NB4 (cell line): Measurements from ENCODE around the gene ABCC11.
"Not testable (repeated sequence)": the region's sequence is repeated elsewhere in the genome, so short reads cannot be mapped to it uniquely, and the experiment has no call there.

ENCODE experiments used
- DNase-seq: peaks from one replicate; pipeline ENCODE4 v3.0.0; 2010; ENCODE audit warnings: low read depth
- H3K4me3 ChIP-seq: one replicate; pipeline ENCODE4 v1.5.1; 2011; ENCODE audit warnings: mild to moderate bottlenecking, low read depth, low read length, moderate library complexity
- CTCF ChIP-seq: IDR thresholded peaks from one replicate; pipeline ENCODE4 v1.5.1; 2012; ENCODE audit warnings: low read depth, low read length
- MAX ChIP-seq: IDR thresholded peaks from 2 replicates; pipeline ENCODE4 v1.6.1; 2011; ENCODE audit warnings: low read depth, low read length
- MYC ChIP-seq: IDR thresholded peaks from 2 replicates; pipeline ENCODE4 v1.6.1; 2011; ENCODE audit warnings: low read depth, low read length
- POLR2A ChIP-seq: IDR thresholded peaks from 2 replicates; pipeline ENCODE4 v1.6.1; 2011; ENCODE audit warnings: mild to moderate bottlenecking; ENCODE audit not compliant: insufficient read length; ENCODE audit errors: extremely low read depth

The ABCC11 gene

GRCh38 chr16:48181746-48182520, 65.4 kb downstream of the ABCC11 start:
- DNase-seq, H3K4me3 ChIP-seq: not testable (repeated sequence)
- TF ChIP-seq MAX = 0 out of 2 replicates have a peak, but pooled peaks have one; percentile 16

DNA sequence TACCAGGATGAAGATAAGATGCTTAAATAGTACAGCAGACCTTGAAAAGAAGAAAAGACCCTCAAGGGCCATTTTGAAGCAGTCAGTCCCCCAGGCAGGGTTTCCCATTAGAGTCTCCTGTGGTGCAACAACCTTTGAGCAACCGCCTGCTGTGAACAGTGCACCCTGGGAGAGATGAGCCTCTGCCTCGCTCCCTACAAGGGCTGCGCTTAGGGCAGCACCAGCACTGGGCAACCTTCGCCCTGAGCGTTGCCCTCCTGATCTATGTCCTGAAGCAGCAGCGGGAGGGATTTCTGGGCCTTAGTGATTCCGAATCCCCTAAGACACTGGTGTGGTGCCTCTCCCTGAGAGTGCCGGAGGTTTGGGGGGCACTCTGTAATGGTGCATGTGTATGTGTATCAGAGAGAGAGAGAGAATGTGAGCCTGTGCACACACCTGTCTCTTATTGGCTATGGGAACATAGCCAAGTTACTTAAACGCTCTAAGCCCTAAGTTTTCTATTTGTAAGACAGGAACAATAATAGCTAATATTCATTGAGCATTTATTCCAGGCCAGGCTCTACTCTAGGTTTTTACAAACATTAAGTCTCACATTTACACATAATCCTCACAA, 66.4 kb downstream of the ABCC11 start:
- no peak for DNase-seq
- no peak overlapping the region for H3K4me3 ChIP-seq
- no peak for TF ChIP-seq CTCF
- no peak for TF ChIP-seq MYC
- TF ChIP-seq MAX = no peak
- no peak for TF ChIP-seq POLR2A

DNA sequence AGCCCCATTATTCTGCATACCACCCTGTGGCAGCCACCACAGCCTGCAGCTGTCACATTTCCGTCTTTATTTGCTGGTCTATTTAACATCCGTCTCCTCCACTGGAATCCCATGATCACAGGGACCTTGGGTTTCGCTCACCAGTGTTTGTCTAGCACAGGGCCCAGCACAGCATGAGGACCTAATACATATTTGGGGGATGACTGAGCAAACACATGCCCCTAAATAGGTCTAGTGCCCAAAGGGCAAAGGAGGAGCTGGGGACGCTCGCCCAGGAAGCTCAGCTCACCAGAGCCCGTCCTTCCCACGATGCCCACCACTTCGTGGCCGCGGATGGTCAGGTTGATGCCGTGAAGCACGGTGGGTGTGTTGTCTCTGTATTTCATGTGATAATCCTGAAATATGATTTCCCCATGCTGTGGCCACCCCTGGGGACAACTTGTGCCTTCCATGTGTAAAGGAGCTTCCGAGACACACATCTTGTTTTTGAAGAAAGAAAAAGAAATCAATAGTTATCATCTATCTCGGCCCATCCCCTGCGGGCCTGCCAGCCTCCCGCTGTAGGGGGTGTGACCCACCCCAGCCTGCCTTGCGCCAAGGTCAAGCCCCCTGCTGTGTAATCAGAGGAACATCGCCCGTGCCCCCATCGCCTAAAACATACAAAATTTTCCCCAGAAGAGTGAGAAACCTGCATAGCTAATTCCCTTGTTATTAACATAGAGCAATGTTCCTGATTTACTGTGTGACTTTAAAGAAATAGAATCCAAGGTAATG, 70.5 kb downstream of the ABCC11 start:
- TF ChIP-seq MAX = no peak
- no peak for TF ChIP-seq POLR2A
- no peak for TF ChIP-seq CTCF
- no peak for TF ChIP-seq MYC
- H3K4me3 ChIP-seq = no peak overlapping the region
- no peak for DNase-seq

DNA sequence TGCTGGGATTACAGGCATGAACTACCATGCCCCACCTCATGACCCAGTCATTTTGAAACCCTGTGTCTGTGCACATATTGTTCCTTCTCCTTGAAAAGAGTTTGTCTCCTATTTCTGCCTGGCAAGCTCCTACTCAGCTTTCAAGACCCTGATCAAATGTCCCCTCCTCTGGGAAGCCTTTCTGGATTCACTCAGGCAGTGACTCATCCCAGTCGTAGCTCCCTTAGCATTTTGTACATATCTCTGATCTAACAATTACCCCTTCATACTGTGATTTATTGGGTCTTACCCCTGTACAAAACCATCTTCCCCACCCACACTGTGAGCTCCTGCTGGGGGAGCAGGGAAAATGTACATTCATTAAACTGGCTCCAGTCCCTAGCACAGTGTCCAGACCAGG, 73.5 kb downstream of the ABCC11 start:
- DNase-seq = no peak
- H3K4me3 ChIP-seq = no peak overlapping the region
- TF ChIP-seq MYC (no peak), POLR2A (no peak), CTCF (no peak), MAX (no peak)

- no peak for TF ChIP-seq MAX
- no peak for TF ChIP-seq MYC
- no peak for TF ChIP-seq POLR2A
- no peak for DNase-seq
- no peak overlapping the region for H3K4me3 ChIP-seq
Measured at GRCh38 chr16:48172682-48173081, 74.7 kb downstream of the ABCC11 start.

DNA sequence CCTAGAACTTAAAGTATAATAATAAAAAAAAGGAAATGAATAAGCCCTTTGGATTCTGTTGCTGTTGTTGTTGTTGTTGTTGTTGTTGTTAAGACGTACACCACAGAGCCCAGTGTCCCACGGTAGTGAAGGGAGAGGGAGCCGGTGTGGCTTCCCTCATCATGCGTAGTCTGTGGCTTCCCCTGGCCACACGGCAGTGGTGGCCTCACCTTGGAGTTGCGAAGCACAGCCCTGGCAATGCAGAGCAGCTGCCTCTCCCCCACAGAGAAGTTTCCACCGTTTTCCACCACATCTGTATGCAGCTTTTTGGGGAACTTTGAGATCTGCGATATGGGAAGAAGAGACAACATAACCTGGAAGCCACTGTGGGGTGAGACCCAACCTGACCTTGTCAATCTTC, 77.4 kb downstream of the ABCC11 start:
- DNase-seq = no peak
- H3K4me3 ChIP-seq = no peak overlapping the region
- TF ChIP-seq MAX = no peak
- TF ChIP-seq MYC = no peak
- TF ChIP-seq POLR2A = no peak
- no peak for TF ChIP-seq CTCF
